ENCODE measurements around the gene RNF213. TPM values are rescaled to one million over a fixed set of nuclear protein-coding genes. Genes with fewer than 3 reads are reported as not detected.

The RNF213 gene
- polyA plus RNA-seq, 12 donors = 27.9 to 64.9 (median 35.8) TPM; not detected in 1

GRCh38 chr17:80446645-80447405, 186.2 kb downstream of the RNF213 start:
- no peak for DNase-seq

GRCh38 chr17:80447790-80448189, 187.1 kb downstream of the RNF213 start:
- no peak for DNase-seq

Other genes with a start within 250 kb of the RNF213 start
- 10 to 100 TPM in 11 of 12 donors, not detected in 1; 24.9 to 35.8 (median 27.8) TPM for gene TBC1D16, start 225.0 kb upstream of the RNF213 start, polyA plus RNA-seq (ENCODE audit: insufficient read length in 12 of 12)
- 1 to 10 TPM in 11 of 12 donors, not detected in 1; 3.2 to 9.8 (median 5.0) TPM for gene CCDC40, start 224.2 kb upstream of the RNF213 start, polyA plus RNA-seq (ENCODE audit: insufficient read length in 12 of 12)
- gene GAA, start 159.3 kb upstream of the RNF213 start, polyA plus RNA-seq (ENCODE audit: insufficient read length in 12 of 12) = 10 to 100 TPM in 11 of 12 donors, not detected in 1; 17.8 to 38.2 (median 27.4) TPM
- gene EIF4A3, start 113.7 kb upstream of the RNF213 start, polyA plus RNA-seq (ENCODE audit: insufficient read length in 12 of 12) = 10 to 100 TPM in 11 of 12 donors, not detected in 1; 52.8 to 87.0 (median 64.8) TPM
- gene CARD14, start 90.8 kb upstream of the RNF213 start, polyA plus RNA-seq (ENCODE audit: insufficient read length in 12 of 12) = 1 to 10 TPM in 4 of 12 donors, under 1 TPM in 6, not detected in 2; 0.31 to 4.5 (median 0.88) TPM
- 10 to 100 TPM in 11 of 12 donors, not detected in 1; 16.9 to 36.6 (median 19.9) TPM for gene SGSH, start 40.5 kb upstream of the RNF213 start, polyA plus RNA-seq (ENCODE audit: insufficient read length in 12 of 12)
- gene SLC26A11, start 40.4 kb upstream of the RNF213 start, polyA plus RNA-seq (ENCODE audit: insufficient read length in 12 of 12) = 10 to 100 TPM in 3 of 12 donors, 1 to 10 TPM in 8, not detected in 1; 6.3 to 16.7 (median 8.8) TPM
- 10 to 100 TPM in 11 of 12 donors, not detected in 1; 12.5 to 42.6 (median 18.2) TPM for gene ENDOV, start 154.3 kb downstream of the RNF213 start, polyA plus RNA-seq (ENCODE audit: insufficient read length in 12 of 12)
- under 1 TPM in 10 of 12 donors, not detected in 2; 0.13 to 0.83 (median 0.22) TPM for gene NPTX1, start 215.8 kb downstream of the RNF213 start, polyA plus RNA-seq (ENCODE audit: insufficient read length in 12 of 12)